Lower lobe of right lung (tissue), 2 donors: ENCODE results near the gene KRTAP5-11. TPM values are rescaled to one million over a fixed set of nuclear protein-coding genes. Genes with fewer than 3 reads are reported as not detected.

Source experiments
- ATAC-seq, 2 donors: fragments of 200-7000 bp; cut with Tn5 transposase; one replicate each; pipeline ENCODE4 v1.9.1; 2020 to 2022; ENCODE audit warnings: mild to moderate bottlenecking in 2 of 2, moderate library complexity in 2 of 2
- DNase-seq: peaks from one replicate; pipeline ENCODE4 v3.0.0-alpha.2; 2020
- H3K27ac ChIP-seq: fragments of 200-600 bp; one replicate; pipeline ENCODE4 v1.8.0; 2022
- H3K27me3 ChIP-seq: fragments of 200-600 bp; one replicate; pipeline ENCODE4 v1.8.0; 2022; ENCODE audit warnings: low read depth
- H3K36me3 ChIP-seq: fragments of 200-600 bp; one replicate; pipeline ENCODE4 v1.8.0; 2022; ENCODE audit warnings: mild to moderate bottlenecking
- H3K4me1 ChIP-seq: fragments of 200-600 bp; one replicate; pipeline ENCODE4 v1.8.0; 2022
- H3K4me3 ChIP-seq: fragments of 200-600 bp; one replicate; pipeline ENCODE4 v1.8.0; 2022; ENCODE audit warnings: mild to moderate bottlenecking
- H3K9me3 ChIP-seq: fragments of 200-600 bp; one replicate; pipeline ENCODE4 v1.8.0; 2022
- CTCF ChIP-seq: fragments of 200-600 bp; IDR thresholded peaks from one replicate; pipeline ENCODE4 v1.8.0; 2022; ENCODE audit warnings: antibody characterized with exemption, mild to moderate bottlenecking
- intact Hi-C: fragments of 100-400 bp; cut with DNase I; formaldehyde crosslinking; loops from one replicate; pipeline ENCODE4 v1.11.0; 2022
- total RNA-seq: library from RNA; stranded (reverse); fragmentation: NEBNext Ultra II Directional; extraction: Animal tissue kit (Norgen Biotek cat#: 25700); gene quantifications from one replicate; pipeline ENCODE4 v1.2.1, GENCODE V29; 2021
- donor health status: DM: no; HTN: yes; CAD: no; lungs with severe emphysema.

KRTAP5-11 gene
- total RNA-seq, 1 donor from 2014 or later = not detected

- Histone ChIP-seq H3K27ac (no peak overlapping the region), H3K9me3 (no peaks in the 10 kb centered on the region), H3K4me3 (no peak overlapping the region), H3K27me3 (no peaks in the 10 kb centered on the region), H3K36me3 (no peaks in the 10 kb centered on the region), H3K4me1 (no peaks in the 10 kb centered on the region)
- intact Hi-C loops = no loop called here
- DNase-seq (no peak), ATAC-seq (no peak)
- no peak for TF ChIP-seq CTCF
These were observed 26.7 kb downstream of the KRTAP5-11 start for GRCh38 chr11:71556018-71556417.

GRCh38 chr11:71555508-71555907, 27.2 kb downstream of the KRTAP5-11 start:
- no peaks in the 10 kb centered on the region for H3K27me3 ChIP-seq
- H3K4me3 ChIP-seq = no peak overlapping the region
- H3K27ac ChIP-seq = no peak overlapping the region
- no peak for TF ChIP-seq CTCF
- ATAC-seq (peak in 1 of 2 donors; percentile 13), DNase-seq (no peak)
- H3K9me3 ChIP-seq = no peaks in the 10 kb centered on the region
- no peaks in the 10 kb centered on the region for H3K4me1 ChIP-seq
- intact Hi-C loops = no loop called here
- no peaks in the 10 kb centered on the region for H3K36me3 ChIP-seq

GRCh38 chr11:71554996-71555395, 27.7 kb downstream of the KRTAP5-11 start:
- H3K4me1 ChIP-seq = no peaks in the 10 kb centered on the region
- intact Hi-C loops = no loop called here
- no peak overlapping the region for H3K4me3 ChIP-seq
- no peaks in the 10 kb centered on the region for H3K36me3 ChIP-seq
- H3K27me3 ChIP-seq = no peaks in the 10 kb centered on the region
- H3K27ac ChIP-seq = no peak overlapping the region
- ATAC-seq (no peak), DNase-seq (no peak)
- no peaks in the 10 kb centered on the region for H3K9me3 ChIP-seq
- no peak for TF ChIP-seq CTCF

- no peaks in the 10 kb centered on the region for H3K27me3 ChIP-seq
- H3K9me3 ChIP-seq = no peaks in the 10 kb centered on the region
- no peaks in the 10 kb centered on the region for H3K36me3 ChIP-seq
- no peak for TF ChIP-seq CTCF
- ATAC-seq (no peak), DNase-seq (no peak)
- intact Hi-C loops = no loop called here
- H3K27ac ChIP-seq = no peak overlapping the region
- no peak overlapping the region for H3K4me3 ChIP-seq
- H3K4me1 ChIP-seq = no peaks in the 10 kb centered on the region
These were observed 31.0 kb downstream of the KRTAP5-11 start for GRCh38 chr11:71551711-71552110.

GRCh38 chr11:71548716-71549151, 33.9 kb downstream of the KRTAP5-11 start:
- ATAC-seq (no peak), DNase-seq (no peak)
- intact Hi-C loops = no loop called here
- Histone ChIP-seq H3K36me3 (no peaks in the 10 kb centered on the region), H3K9me3 (no peaks in the 10 kb centered on the region), H3K4me1 (no peaks in the 10 kb centered on the region), H3K27ac (no peak overlapping the region), H3K4me3 (no peak overlapping the region), H3K27me3 (no peaks in the 10 kb centered on the region)
- no peak for TF ChIP-seq CTCF

GRCh38 chr11:71548120-71548519, 34.6 kb downstream of the KRTAP5-11 start, which contains the start of gene KRTAP5-9:
KRTAP5-9 (plus strand) TSS chr11:71548420; CDS start chr11:71548658, 238 bp downstream.
- H3K27ac ChIP-seq = no peak within 1 kb of the TSS
- no peak for DNase-seq
- no peak for ATAC-seq
- H3K36me3 ChIP-seq = no peaks in the 10 kb centered on the region
- no peak for TF ChIP-seq CTCF
- no peak within 1 kb of the TSS for H3K4me3 ChIP-seq
- H3K27me3 ChIP-seq = no peaks in the 10 kb centered on the region
- H3K9me3 ChIP-seq = no peaks in the 10 kb centered on the region
- intact Hi-C loops = no loop called here
- no peaks in the 10 kb centered on the region for H3K4me1 ChIP-seq
